Ishikawa (cell line): Measurements from ENCODE around the gene NPAS3.

Experiments used
- CEBPB ChIP-seq: IDR thresholded peaks from 2 replicates; pipeline ENCODE4 v1.6.1; 2012
- CREB1 ChIP-seq: IDR thresholded peaks from 2 replicates; pipeline ENCODE4 v1.6.1; 2012; ENCODE audit warnings: low read depth
- EGR1 ChIP-seq: IDR thresholded peaks from 2 replicates; pipeline ENCODE4 v1.6.1; 2012
- EP300 ChIP-seq: IDR thresholded peaks from 2 replicates; pipeline ENCODE4 v1.6.1; 2012; ENCODE audit warnings: borderline replicate concordance
- FOXM1 ChIP-seq: IDR thresholded peaks from 2 replicates; pipeline ENCODE4 v1.6.1; 2012; ENCODE audit warnings: low read depth, borderline replicate concordance
- MAX ChIP-seq: IDR thresholded peaks from 2 replicates; pipeline ENCODE4 v1.6.1; 2012
- NFIC ChIP-seq: IDR thresholded peaks from 2 replicates; pipeline ENCODE4 v1.6.1; 2012
- RAD21 ChIP-seq: IDR thresholded peaks from 2 replicates; pipeline ENCODE4 v1.6.1; 2012; ENCODE audit warnings: low read depth
- REST ChIP-seq: IDR thresholded peaks from 2 replicates; pipeline ENCODE4 v1.6.1; 2012; ENCODE audit warnings: low read depth, mild to moderate bottlenecking
- TAF1 ChIP-seq: IDR thresholded peaks from 2 replicates; pipeline ENCODE4 v1.6.1; 2012; ENCODE audit warnings: low read depth, mild to moderate bottlenecking
- TCF12 ChIP-seq: IDR thresholded peaks from 2 replicates; pipeline ENCODE4 v1.6.1; 2012; ENCODE audit warnings: low read depth
- TEAD4 ChIP-seq: IDR thresholded peaks from 2 replicates; pipeline ENCODE4 v1.6.1; 2012
- USF1 ChIP-seq: IDR thresholded peaks from 2 replicates; pipeline ENCODE4 v1.6.1; 2012
- ZBTB7A ChIP-seq: IDR thresholded peaks from 2 replicates; pipeline ENCODE4 v1.6.1; 2012; ENCODE audit warnings: low read depth

GRCh38 chr14:33381717-33382116 is 443.0 kb downstream of the NPAS3 start:
- TF ChIP-seq RAD21, result no peak
- no peak for TF ChIP-seq EP300
- no peak for TF ChIP-seq TEAD4
- no peak for TF ChIP-seq TAF1
- TF ChIP-seq TCF12, result no peak
- TF ChIP-seq CREB1, result no peak
- TF ChIP-seq MAX, result no peak
- no peak for TF ChIP-seq REST
- TF ChIP-seq CEBPB, result no peak
- TF ChIP-seq ZBTB7A, result no peak
- no peak for TF ChIP-seq NFIC
- no peak for TF ChIP-seq FOXM1
- TF ChIP-seq USF1, result no peak
- no peak for TF ChIP-seq EGR1
